GM12891 (cell line): ENCODE results near the gene ADIPOR2.
"Not testable (repeated sequence)": the region's sequence is repeated elsewhere in the genome, so short reads cannot be mapped to it uniquely, and the experiment has no call there.

Source experiments
- DNase-seq: peaks from one replicate; pipeline ENCODE4 v3.0.0; 2011; ENCODE audit warnings: low spot score; ENCODE audit not compliant: insufficient read length
- FAIRE-seq: peaks from 2 replicates; lab custom pipeline; 2011; peaks lifted over from hg19 to GRCh38; lab: Jason Lieb, UNC
- PAX5 ChIP-seq: IDR thresholded peaks from 2 replicates; pipeline ENCODE4 v1.6.1; 2011; ENCODE audit warnings: low read length, moderate library complexity, mild to moderate bottlenecking; ENCODE audit not compliant: insufficient read depth, severe bottlenecking
- POLR2A ChIP-seq: IDR thresholded peaks from 2 replicates; pipeline ENCODE4 v1.6.1; 2011; ENCODE audit warnings: low read depth, low read length, control low read depth
- POLR2AphosphoS5 ChIP-seq: IDR thresholded peaks from 2 replicates; pipeline ENCODE4 v1.6.1; 2011; ENCODE audit warnings: low read depth, low read length, control low read depth
- POU2F2 ChIP-seq: IDR thresholded peaks from 2 replicates; pipeline ENCODE4 v1.6.1; 2011; ENCODE audit warnings: low read depth, mild to moderate bottlenecking, control low read depth, low read length, moderate library complexity
- SPI1 ChIP-seq: IDR thresholded peaks from 2 replicates; pipeline ENCODE4 v1.6.1; 2011; ENCODE audit warnings: low read depth, low read length, control low read depth
- TAF1 ChIP-seq: IDR thresholded peaks from 2 replicates; pipeline ENCODE4 v1.6.1; 2011; ENCODE audit warnings: low read depth, low read length, control low read depth

Gene ADIPOR2

GRCh38 chr12:1716215-1716862 is 25.5 kb downstream of the ADIPOR2 start:
- DNase-seq (no peak), FAIRE-seq (no peak)
- no peak for TF ChIP-seq TAF1
- TF ChIP-seq POLR2A, result no peak
- no peak for TF ChIP-seq SPI1
- TF ChIP-seq POU2F2, result no peak
- TF ChIP-seq POLR2AphosphoS5, result no peak
- TF ChIP-seq PAX5, result no peak

GRCh38 chr12:1716911-1717310 is 26.0 kb downstream of the ADIPOR2 start:
- DNase-seq, result no peak
- TF ChIP-seq TAF1, result no peak
- TF ChIP-seq POLR2AphosphoS5, result no peak
- no peak for TF ChIP-seq POU2F2
- TF ChIP-seq POLR2A, result no peak

GRCh38 chr12:1719139-1719538 is 28.3 kb downstream of the ADIPOR2 start:
- FAIRE-seq (no peak), DNase-seq (no peak)
- TF ChIP-seq TAF1, result no peak
- TF ChIP-seq POLR2A, result no peak
- no peak for TF ChIP-seq PAX5
- no peak for TF ChIP-seq POLR2AphosphoS5
- no peak for TF ChIP-seq POU2F2
- no peak for TF ChIP-seq SPI1

More at GRCh38 chr12:1716911-1717310, 26.0 kb downstream of the ADIPOR2 start:
- no peak for FAIRE-seq

GRCh38 chr12:1720494-1720893 is 29.6 kb downstream of the ADIPOR2 start:
- DNase-seq, result no peak
- no peak for TF ChIP-seq POLR2AphosphoS5
- TF ChIP-seq TAF1, result no peak
- TF ChIP-seq PAX5, result no peak
- TF ChIP-seq SPI1, result no peak
- TF ChIP-seq POLR2A, result no peak
- FAIRE-seq, result no peak

- no peak for TF ChIP-seq POU2F2
- no peak for TF ChIP-seq TAF1
- TF ChIP-seq PAX5, result no peak
- no peak for TF ChIP-seq POLR2A
- TF ChIP-seq SPI1, result no peak
- no peak for TF ChIP-seq POLR2AphosphoS5
- FAIRE-seq, result no peak
- DNase-seq, result no peak
Measured at GRCh38 chr12:1723721-1724120, 32.9 kb downstream of the ADIPOR2 start.

GRCh38 chr12:1724250-1724649 is 33.4 kb downstream of the ADIPOR2 start:
- FAIRE-seq (no peak), DNase-seq (no peak)
- no peak for TF ChIP-seq PAX5
- TF ChIP-seq POLR2A, result no peak
- TF ChIP-seq TAF1, result no peak
- no peak for TF ChIP-seq POLR2AphosphoS5
- no peak for TF ChIP-seq SPI1
- TF ChIP-seq POU2F2, result no peak

- DNase-seq (no peak), FAIRE-seq (no peak)
- TF ChIP-seq TAF1, result no peak
- TF ChIP-seq SPI1, result no peak
- no peak for TF ChIP-seq POLR2A
- TF ChIP-seq PAX5, result no peak
- TF ChIP-seq POLR2AphosphoS5, result no peak
- TF ChIP-seq POU2F2, result no peak
Measured at GRCh38 chr12:1726753-1727152, 35.9 kb downstream of the ADIPOR2 start.

GRCh38 chr12:1728824-1729223 is 38.0 kb downstream of the ADIPOR2 start:
- no peak for DNase-seq
- FAIRE-seq, result no peak
- TF ChIP-seq POLR2A, result no peak
- no peak for TF ChIP-seq SPI1
- TF ChIP-seq POU2F2, result no peak
- TF ChIP-seq TAF1, result no peak
- TF ChIP-seq PAX5, result no peak
- TF ChIP-seq POLR2AphosphoS5, result no peak

- TF ChIP-seq POLR2AphosphoS5 (no peak), TAF1 (no peak), POLR2A (no peak), POU2F2 (no peak), PAX5 (no peak), SPI1 (no peak)
- DNase-seq (no peak), FAIRE-seq (no peak)
Measured at GRCh38 chr12:1731019-1731687, 40.3 kb downstream of the ADIPOR2 start.

- FAIRE-seq, DNase-seq: not testable (repeated sequence)
Measured at GRCh38 chr12:1731688-1732078, 40.8 kb downstream of the ADIPOR2 start.
